ENCODE data around the gene PROZ. TPM values are rescaled to one million over a fixed set of nuclear protein-coding genes. Genes with fewer than 3 reads are reported as not detected.

The PROZ gene
- total and polyA plus RNA-seq, 10 donors: 0.11 TPM; not detected in 9

DNA sequence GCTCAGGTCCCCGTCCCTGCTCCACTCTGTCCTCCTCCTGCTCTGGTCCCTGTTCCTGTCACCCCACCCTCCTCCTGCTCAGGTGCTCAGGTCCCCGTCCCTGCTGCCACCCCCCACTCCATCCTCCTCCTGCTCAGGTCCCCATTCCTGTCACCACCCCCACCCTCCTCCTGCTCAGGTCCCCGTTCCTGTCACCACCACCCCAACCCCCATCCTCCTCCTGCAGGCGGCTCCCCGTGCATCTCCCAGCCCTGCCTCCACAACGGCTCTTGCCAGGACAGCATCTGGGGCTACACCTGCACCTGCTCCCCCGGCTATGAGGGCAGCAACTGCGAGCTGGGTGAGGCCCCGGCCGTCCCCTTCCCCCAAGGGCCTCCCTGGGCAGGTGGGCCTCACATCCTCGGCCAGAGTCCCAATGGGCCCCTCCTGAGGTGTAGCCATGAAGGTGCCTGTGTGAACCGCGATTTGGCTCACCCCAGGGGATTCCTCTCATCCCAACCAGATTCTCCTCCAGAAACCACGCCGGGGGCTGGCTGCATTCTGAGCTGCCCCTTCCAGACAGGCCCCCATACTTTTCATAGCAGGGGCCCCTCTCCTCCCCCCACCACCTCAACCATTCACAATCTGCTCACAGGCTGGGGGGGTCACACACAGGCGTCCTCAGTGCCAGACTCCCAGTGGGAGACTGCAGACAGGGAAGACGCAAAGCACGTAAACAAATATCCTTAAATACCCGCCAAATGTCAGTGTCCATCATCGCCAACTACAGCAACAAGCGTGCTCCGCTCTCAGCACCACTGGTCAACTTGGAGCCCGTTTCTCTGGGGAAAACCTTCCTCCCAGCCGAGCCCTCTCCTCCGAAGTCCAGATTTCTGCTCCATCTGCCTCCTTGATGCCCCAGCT, 4.6 kb downstream of the PROZ start:
- intact Hi-C loops (cut with DNase I; ENCODE audit: low total_unique reads): no loop called here

DNA sequence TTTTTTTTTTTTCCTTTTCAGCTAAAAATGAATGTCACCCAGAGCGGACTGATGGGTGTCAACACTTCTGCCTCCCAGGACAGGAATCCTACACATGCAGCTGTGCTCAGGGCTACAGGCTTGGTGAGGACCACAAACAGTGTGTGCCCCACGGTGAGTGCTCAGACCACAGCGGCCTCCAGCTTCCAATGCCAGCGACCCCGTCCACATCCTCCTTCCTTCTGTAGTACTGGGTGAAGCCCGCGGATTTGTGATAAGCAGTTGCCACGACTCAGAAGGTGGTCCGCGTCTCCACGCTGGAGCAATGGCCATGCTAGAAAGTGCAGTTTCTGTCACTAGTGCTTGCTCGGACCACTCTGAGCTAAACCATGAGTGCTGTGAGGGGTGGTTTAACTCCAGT, 6.0 kb downstream of the PROZ start:
- peaks cover 0 to 2% (median 0%) of the 10 kb centered on the region in 6 donors for H3K36me3 ChIP-seq
- no peak for DNase-seq
- no peak overlapping the region for H3K27ac ChIP-seq
- TF ChIP-seq, protein P1, sequence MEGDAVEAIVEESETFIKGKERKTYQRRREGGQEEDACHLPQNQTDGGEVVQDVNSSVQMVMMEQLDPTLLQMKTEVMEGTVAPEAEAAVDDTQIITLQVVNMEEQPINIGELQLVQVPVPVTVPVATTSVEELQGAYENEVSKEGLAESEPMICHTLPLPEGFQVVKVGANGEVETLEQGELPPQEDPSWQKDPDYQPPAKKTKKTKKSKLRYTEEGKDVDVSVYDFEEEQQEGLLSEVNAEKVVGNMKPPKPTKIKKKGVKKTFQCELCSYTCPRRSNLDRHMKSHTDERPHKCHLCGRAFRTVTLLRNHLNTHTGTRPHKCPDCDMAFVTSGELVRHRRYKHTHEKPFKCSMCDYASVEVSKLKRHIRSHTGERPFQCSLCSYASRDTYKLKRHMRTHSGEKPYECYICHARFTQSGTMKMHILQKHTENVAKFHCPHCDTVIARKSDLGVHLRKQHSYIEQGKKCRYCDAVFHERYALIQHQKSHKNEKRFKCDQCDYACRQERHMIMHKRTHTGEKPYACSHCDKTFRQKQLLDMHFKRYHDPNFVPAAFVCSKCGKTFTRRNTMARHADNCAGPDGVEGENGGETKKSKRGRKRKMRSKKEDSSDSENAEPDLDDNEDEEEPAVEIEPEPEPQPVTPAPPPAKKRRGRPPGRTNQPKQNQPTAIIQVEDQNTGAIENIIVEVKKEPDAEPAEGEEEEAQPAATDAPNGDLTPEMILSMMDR (IDR thresholded peaks at IDR 0.05 in 8 of 11, conservative IDR thresholded peaks at IDR 0.05 in 3 of 11): no peak
- TF ChIP-seq POLR2A (IDR thresholded peaks at IDR 0.05): no peak
- no peak for TF ChIP-seq POLR2AphosphoS5 (IDR thresholded peaks at IDR 0.05)
- H3K4me1 ChIP-seq: peaks cover 0 to 18% (median 4%) of the 10 kb centered on the region in 6 donors
- no peak overlapping the region for H3K4me3 ChIP-seq
- peaks cover 0 to 32% (median 11%) of the 10 kb centered on the region in 7 donors for H3K27me3 ChIP-seq (replicated peaks in 1 of 7)
- WGBS, 5 donors: 48 to 85% (median 62%) methylated on average over 12 of the region's 12 CpGs
- H3K9me3 ChIP-seq: peaks cover 0 to 11% (median 0%) of the 10 kb centered on the region in 8 donors
- intact Hi-C loops (cut with DNase I; ENCODE audit: low total_unique reads): no loop called here

More for the DNA sequence above, 4.6 kb downstream of the PROZ start:
- no peak overlapping the region for H3K4me3 ChIP-seq
- H3K9me3 ChIP-seq: peaks cover 0 to 11% (median 0%) of the 10 kb centered on the region in 8 donors
- peaks cover 0 to 45% (median 11%) of the 10 kb centered on the region in 7 donors for H3K27me3 ChIP-seq (replicated peaks in 1 of 7)
- WGBS, 5 donors: 41 to 56% (median 44%) methylated on average over 23 to 25 of the region's 25 CpGs
- no peaks in the 10 kb centered on the region for H3K36me3 ChIP-seq
- peaks cover 0 to 18% (median 4%) of the 10 kb centered on the region in 6 donors for H3K4me1 ChIP-seq
- H3K27ac ChIP-seq: peak overlapping the region in 1 of 8 donors; percentile 66
- TF ChIP-seq, protein P1 (IDR thresholded peaks at IDR 0.05 in 8 of 11, conservative IDR thresholded peaks at IDR 0.05 in 3 of 11): no peak
- no peak for TF ChIP-seq POLR2A (IDR thresholded peaks at IDR 0.05)
- no peak for TF ChIP-seq POLR2AphosphoS5 (IDR thresholded peaks at IDR 0.05)
- DNase-seq: no peak

DNA sequence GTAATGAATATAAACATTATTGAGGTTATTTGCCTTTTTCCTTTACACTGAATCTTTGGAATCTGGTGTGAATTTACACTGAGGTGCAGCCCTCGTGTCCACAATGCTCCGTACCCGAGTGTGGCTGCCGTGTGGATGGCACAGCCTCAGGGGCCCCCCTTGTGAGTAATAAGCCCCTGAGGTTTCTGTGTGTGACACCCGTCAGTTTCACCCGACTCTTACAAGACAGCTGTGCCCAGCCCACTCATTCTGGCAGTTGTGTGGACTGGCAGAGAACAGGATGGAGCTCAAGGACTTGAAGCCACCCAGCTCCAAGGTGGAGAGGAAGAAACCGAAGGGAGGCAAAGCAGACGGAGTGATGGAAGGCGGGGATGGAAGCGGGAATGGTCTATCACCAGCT, 7.8 kb downstream of the PROZ start:
- H3K4me1 ChIP-seq: peaks cover 0 to 20% (median 7%) of the 10 kb centered on the region in 6 donors
- intact Hi-C loops (cut with DNase I; ENCODE audit: low total_unique reads): no loop called here
- DNase-seq: no peak
- H3K36me3 ChIP-seq: peaks cover 0 to 14% (median under 1%) of the 10 kb centered on the region in 6 donors
- TF ChIP-seq, protein P1 (IDR thresholded peaks at IDR 0.05 in 8 of 11, conservative IDR thresholded peaks at IDR 0.05 in 3 of 11): no peak
- TF ChIP-seq POLR2AphosphoS5 (IDR thresholded peaks at IDR 0.05): no peak
- no peak for TF ChIP-seq POLR2A (IDR thresholded peaks at IDR 0.05)
- no peak overlapping the region for H3K4me3 ChIP-seq
- WGBS, 5 donors: 71 to 87% (median 79%) methylated on average over 10 of the region's 10 CpGs
- H3K27me3 ChIP-seq (replicated peaks in 1 of 7): peaks cover 0 to 14% (median 7%) of the 10 kb centered on the region in 7 donors
- H3K9me3 ChIP-seq: peaks cover 0 to 11% (median 0%) of the 10 kb centered on the region in 8 donors
- H3K27ac ChIP-seq: no peak overlapping the region

DNA sequence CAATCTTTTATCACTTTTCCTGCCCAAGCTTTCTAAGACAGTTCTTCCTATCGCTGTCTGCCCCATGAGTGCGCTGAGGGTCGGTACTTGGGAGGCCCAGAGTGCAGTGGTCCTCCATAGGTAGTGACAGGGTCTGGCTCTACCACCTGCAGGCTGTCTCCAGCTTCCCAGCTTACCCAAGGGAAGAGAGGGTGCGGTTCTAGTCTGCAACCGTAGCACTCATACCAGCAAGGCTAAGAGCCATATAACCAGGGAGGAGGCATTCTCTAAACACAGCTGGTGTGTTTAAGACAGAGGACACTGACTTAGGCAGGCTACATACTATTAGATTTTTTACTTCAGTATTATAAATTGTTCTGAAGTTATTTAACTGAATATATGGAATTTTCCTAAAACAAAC, 8.2 kb downstream of the PROZ start:
- peaks cover 0 to 10% (median 3%) of the 10 kb centered on the region in 7 donors for H3K27me3 ChIP-seq (replicated peaks in 1 of 7)
- intact Hi-C loops (cut with DNase I; ENCODE audit: low total_unique reads): no loop called here
- H3K4me3 ChIP-seq: no peak overlapping the region
- TF ChIP-seq, protein P1 (IDR thresholded peaks at IDR 0.05 in 8 of 11, conservative IDR thresholded peaks at IDR 0.05 in 3 of 11): no peak
- no peak for TF ChIP-seq POLR2AphosphoS5 (IDR thresholded peaks at IDR 0.05)
- TF ChIP-seq POLR2A (IDR thresholded peaks at IDR 0.05): no peak
- DNase-seq: no peak
- peaks cover 0 to 11% (median 0%) of the 10 kb centered on the region in 8 donors for H3K9me3 ChIP-seq
- H3K27ac ChIP-seq: no peak overlapping the region
- WGBS, 5 donors: 75 to 89% (median 79%) methylated on average over 5 of the region's 5 CpGs
- peaks cover 0 to 22% (median 6%) of the 10 kb centered on the region in 6 donors for H3K4me1 ChIP-seq
- peaks cover 0 to 18% (median 3%) of the 10 kb centered on the region in 6 donors for H3K36me3 ChIP-seq
